22Rv1 (cell line): ENCODE measurements around the gene KCNH5.

Experiments
- CTCF ChIP-seq: fragments of 450-650 bp; IDR thresholded peaks from 2 replicates; pipeline ENCODE4 v1.5.1; 2017; ENCODE audit warnings: mild to moderate bottlenecking
- ZFX ChIP-seq: fragments of 450-650 bp; IDR thresholded peaks from 2 replicates; pipeline ENCODE4 v1.6.1; 2017; ENCODE audit warnings: antibody characterized with exemption, borderline replicate concordance

GRCh38 chr14:63032076-63032475 lies 13.2 kb downstream of the KCNH5 start:
- TF ChIP-seq CTCF (no peak), ZFX (no peak)
